G401.6 (cell line): ENCODE measurements around the gene CROCC2.

Source experiments
- FAIRE-seq: peaks from 2 replicates; lab custom pipeline; 2012; peaks lifted over from hg19 to GRCh38; lab: Jason Lieb, UNC

Gene CROCC2

GRCh38 chr2:241038374-241039180 is 132.4 kb downstream of the CROCC2 start:
- no peak for FAIRE-seq

- FAIRE-seq, result no peak
Observed at GRCh38 chr2:241039416-241039815, 133.3 kb downstream of the CROCC2 start.

GRCh38 chr2:241040081-241040803 is 134.1 kb downstream of the CROCC2 start:
- no peak for FAIRE-seq

- FAIRE-seq, result no peak
Observed at GRCh38 chr2:241041589-241042158, 135.5 kb downstream of the CROCC2 start.
